Activated naive CD4-positive, alpha-beta T cell treated with anti-CD3 and anti-CD28 coated beads, Interleukin-2, amount 10 ng/mL, durations not matched to agents 7 days and 5 days (primary cell): ENCODE measurements around the gene TMEM203.

Experiments
- CTCF ChIA-PET: fragments of 350-600 bp; sonication (Branson Sonifier 250); formaldehyde crosslinking; loops from one replicate; lab custom pipeline; 2021; ENCODE audit warnings: antibody characterized with exemption; lab: Charles Lee
- DNase-seq: peaks from one replicate; pipeline ENCODE4 v3.0.0-alpha.2; 2020
- H3K27ac Mint-ChIP-seq: one replicate; pipeline ENCODE4 v1.8.0; 2021; ENCODE audit warnings: mild to moderate bottlenecking, moderate library complexity, mixed read lengths
- H3K27me3 Mint-ChIP-seq: one replicate; pipeline ENCODE4 v1.8.0; 2021; ENCODE audit warnings: mild to moderate bottlenecking, mixed read lengths
- H3K36me3 Mint-ChIP-seq: one replicate; pipeline ENCODE4 v1.8.0; 2021; ENCODE audit warnings: mixed read lengths
- H3K4me1 Mint-ChIP-seq: one replicate; pipeline ENCODE4 v1.8.0; 2021; ENCODE audit warnings: mixed read lengths
- H3K4me3 Mint-ChIP-seq: one replicate; pipeline ENCODE4 v1.8.0; 2021; ENCODE audit warnings: mild to moderate bottlenecking, moderate library complexity, mixed read lengths
- H3K9me3 Mint-ChIP-seq: one replicate; pipeline ENCODE4 v1.8.0; 2021; ENCODE audit warnings: mixed read lengths

The TMEM203 gene

GRCh38 chr9:137157618-137158415 lies 47.6 kb downstream of the TMEM203 start:
- peaks cover 20% of the 10 kb centered on the region for H3K4me1 Mint-ChIP-seq
- DNase-seq: no peak
- peaks cover 78% of the 10 kb centered on the region for H3K27me3 Mint-ChIP-seq
- no peaks in the 10 kb centered on the region for H3K9me3 Mint-ChIP-seq
- H3K36me3 Mint-ChIP-seq: no peaks in the 10 kb centered on the region
- CTCF ChIA-PET: interaction anchor here (0.7 to 2.0 kb wide), 5 partner anchors 11 to 79 kb away, joined by 3 to 4 read pairs (median 3); no protein-coding TSS in a partner anchor
- no peak overlapping the region for H3K27ac Mint-ChIP-seq
- H3K4me3 Mint-ChIP-seq: no peak overlapping the region

- Mint-ChIP-seq H3K4me1 (peaks cover 20% of the 10 kb centered on the region), H3K9me3 (no peaks in the 10 kb centered on the region), H3K27me3 (peaks cover 67% of the 10 kb centered on the region), H3K27ac (no peak overlapping the region), H3K4me3 (no peak overlapping the region), H3K36me3 (no peaks in the 10 kb centered on the region)
- peak; percentile 66 for DNase-seq
- CTCF ChIA-PET: interaction anchor here (1.0 to 2.0 kb wide), 2 partner anchors 20 to 80 kb away, joined by 3 to 4 read pairs; no protein-coding TSS in a partner anchor
These were observed 48.7 kb downstream of the TMEM203 start for GRCh38 chr9:137156567-137157375.
